ENCODE results near the gene SECTM1.
"Not testable (repeated sequence)": the region's sequence is repeated elsewhere in the genome, so short reads cannot be mapped to it uniquely, and the experiment has no call there.

SECTM1 gene

DNA sequence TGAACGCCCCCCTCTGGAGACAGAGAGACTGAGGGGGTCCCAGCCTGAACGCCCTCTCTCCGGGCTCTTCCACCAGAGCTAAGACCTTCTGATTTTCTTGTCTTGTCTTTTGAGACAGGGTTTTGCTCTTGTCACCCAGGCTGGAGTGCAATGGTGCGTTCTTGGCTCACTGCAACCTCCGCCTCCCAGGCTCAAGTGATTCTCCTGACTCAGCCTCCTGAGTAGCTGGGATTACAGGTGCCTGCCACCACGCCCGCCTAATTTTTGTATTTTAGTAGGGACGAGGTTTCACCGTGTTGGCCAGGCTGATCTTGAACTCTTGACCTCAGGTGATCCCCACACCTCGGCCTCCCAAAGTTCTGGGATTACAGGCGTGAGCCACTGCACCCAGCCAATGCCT lies 14.4 kb upstream of the SECTM1 start:
- DNase-seq (ENCODE audit: low read depth) = not testable (repeated sequence)

GRCh38 chr17:82346342-82347300 lies 13.1 kb upstream of the SECTM1 start:
- DNase-seq (ENCODE audit: low read depth) = no peak

GRCh38 chr17:82345151-82345976 lies 11.8 kb upstream of the SECTM1 start:
- no peak for DNase-seq (ENCODE audit: low read depth)

- DNase-seq (ENCODE audit: low read depth) = no peak
These were observed 10.8 kb upstream of the SECTM1 start for GRCh38 chr17:82344175-82344907.

GRCh38 chr17:82343560-82343959 lies 10.0 kb upstream of the SECTM1 start:
- no peak for DNase-seq (ENCODE audit: low read depth)

DNA sequence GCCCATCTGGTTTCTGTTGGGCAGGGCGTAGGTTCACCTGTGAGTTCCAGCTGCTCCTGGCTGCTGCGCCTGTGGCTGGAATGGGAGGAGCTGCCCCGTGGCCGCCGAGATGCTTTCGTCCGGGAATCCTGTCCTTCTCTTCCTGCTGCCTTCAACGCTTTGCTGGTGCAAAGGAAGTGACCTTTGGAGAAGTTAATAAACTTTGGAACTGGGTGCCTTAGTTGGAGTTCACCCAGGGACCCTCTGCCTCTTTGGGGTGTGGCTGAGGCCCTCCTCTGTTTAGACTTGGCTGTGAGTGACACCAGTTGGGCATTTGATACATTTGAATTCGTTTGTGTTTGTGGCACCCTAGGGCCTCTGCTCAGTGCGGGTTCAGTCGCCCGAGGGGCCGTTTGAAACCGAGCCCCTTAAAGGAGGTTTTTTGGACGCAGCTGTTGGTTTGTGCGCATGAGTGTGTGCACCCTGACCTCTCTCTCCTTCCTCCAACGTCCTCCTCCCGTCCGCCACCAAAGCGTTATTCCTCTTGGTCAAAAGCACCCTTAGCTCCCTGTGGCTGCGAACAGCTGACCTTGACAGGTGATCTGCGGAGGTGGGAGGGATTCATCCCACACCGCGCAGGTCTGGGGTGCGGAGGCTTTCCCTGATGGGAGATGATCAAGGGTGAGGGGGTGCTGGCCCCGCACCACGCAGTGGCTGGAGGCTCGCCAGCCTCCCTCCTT lies 9.0 kb upstream of the SECTM1 start:
- DNase-seq (ENCODE audit: low read depth) = no peak

DNA sequence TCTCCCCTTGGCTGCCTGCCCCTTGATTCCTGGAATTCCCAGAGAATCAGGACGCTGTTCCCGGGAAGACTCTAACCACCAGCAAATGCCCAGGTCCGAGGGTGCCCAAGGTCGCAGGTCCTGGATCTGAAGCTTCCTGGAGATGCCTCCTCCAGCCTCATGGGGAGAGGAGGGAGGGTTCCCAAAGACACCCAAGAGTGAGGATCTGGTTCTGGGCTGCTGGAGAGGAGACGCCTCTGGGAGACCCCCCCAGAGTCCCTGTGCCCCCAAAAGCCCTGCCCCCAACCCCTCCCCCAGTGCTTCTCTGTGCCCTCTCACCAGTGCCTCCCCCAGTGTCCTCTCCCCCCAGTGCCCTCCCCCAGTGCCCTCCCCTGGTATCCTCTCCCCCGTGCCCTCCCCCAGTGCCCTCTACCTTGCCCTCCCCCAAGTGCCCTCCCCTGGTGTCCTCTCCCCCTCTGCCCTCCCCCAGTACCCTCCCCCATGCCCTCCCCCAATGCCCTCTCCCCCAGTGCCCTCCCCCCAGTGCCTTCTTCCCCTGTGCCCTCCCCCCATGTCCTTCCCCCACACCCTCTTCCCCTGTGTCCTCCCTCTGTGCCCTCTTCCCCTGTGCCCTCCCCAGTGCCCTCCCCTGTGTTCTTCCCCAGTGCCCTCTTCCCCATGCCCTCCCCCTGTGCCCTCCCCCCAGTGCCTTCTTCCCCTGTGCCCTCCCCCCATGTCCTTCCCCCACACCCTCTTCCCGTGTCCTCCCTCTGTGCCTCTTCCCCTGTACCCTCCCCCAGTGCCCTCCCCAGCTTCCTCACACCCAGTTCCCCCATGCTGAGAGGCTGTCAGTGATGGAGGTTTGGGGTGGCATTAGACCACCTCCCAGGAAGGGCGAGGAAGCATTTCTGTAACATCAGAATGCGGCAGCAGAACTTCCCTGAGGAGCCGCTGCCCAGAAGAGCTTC lies 6.3 kb upstream of the SECTM1 start:
- no peak for DNase-seq (ENCODE audit: low read depth)

DNA sequence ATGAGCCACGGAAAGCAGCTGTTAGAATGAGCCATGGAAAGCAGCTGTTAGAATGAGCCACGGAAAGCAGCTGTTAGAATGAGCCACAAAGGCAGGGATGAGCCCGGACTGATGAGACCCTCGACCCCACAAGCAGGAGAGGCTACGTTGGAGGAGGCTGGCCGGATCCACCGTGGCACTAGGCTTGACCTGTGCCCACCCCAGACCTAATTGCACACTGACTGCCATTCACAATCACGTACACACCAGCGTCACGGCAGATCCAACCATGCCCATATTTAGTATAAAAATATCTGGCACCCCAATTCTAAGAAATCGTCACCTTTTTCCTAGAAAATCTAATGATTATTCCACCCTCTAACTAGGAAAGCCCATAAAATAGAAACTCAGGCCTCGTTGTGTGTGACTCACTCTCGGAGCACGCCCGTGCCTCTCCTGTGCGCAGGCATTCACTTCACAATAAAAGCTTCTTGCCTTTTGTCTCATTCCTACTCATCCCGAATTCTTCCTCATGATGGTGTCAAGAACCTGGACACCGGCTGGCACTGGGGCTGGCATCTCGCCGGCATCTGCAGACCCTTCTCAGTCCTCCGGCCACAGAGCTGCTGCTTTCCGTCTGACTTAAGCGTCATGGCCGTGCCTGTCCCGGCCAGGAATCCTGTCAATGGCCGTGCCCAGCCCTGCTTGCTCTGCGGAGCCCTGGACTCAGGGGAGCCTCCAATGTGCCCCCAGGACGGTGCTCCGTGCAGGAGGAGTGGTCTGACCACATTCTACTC lies 5.5 kb upstream of the SECTM1 start:
- DNase-seq (ENCODE audit: low read depth) = no peak

DNA sequence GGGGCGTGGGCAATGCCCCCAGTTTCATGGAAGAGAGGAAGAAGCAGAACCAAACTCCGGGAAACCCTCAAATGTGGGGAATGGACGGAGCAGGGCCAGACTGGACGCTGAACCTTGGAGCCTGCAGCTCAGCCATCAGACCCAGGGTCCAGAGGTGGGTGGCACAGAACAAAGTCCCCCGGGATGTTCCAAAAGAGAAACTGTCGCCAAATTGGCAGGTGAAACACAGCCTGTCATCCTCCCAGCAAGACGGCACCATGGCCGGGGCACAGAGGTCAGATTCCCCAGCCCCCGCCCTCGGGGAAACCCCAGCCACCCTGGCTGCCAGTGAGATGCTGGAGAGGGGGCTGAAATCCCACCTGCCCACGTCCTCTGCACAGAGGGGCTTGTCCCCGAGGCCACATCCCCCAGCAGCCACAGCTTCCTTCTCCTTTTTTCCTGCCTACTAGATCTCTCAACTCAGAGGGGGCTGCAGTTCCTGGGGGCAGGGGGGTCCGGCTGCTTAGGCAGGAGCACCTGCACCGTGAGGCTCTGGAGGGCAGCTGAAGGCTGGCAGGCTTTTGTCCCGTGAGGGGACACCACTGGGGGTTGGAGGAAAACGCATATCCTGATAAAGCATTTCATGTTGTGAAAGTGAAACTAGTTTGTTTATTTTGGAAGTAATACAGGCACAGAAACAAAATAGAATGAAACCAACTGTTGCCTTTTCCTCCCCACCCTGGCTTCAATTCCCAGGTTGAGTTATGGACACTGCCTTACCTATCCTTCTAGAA lies 1.2 kb upstream of the SECTM1 start:
- no peak for DNase-seq (ENCODE audit: low read depth)

DNA sequence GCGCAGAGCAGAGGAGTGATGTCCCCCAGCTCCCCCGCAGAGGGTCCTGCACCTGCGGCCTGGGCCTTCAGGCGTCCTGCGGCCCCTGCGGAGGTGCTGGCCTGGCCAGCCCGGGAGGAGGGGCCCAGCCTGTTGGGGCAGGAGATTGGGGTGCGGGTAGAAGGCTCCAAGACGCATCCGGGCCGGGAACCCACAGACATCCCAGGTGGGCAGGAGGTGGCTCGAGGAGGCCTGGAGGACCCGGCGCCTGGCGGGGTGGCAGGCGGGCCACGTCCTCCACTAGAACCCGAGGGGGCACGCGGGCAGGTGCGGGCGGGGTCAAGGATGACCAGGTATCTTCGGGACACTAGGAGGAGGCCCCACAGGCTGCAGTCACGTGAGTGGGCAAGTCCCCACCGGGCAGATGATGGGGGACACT lies 647 bp upstream of the SECTM1 start:
- DNase-seq (ENCODE audit: low read depth) = no peak

DNA sequence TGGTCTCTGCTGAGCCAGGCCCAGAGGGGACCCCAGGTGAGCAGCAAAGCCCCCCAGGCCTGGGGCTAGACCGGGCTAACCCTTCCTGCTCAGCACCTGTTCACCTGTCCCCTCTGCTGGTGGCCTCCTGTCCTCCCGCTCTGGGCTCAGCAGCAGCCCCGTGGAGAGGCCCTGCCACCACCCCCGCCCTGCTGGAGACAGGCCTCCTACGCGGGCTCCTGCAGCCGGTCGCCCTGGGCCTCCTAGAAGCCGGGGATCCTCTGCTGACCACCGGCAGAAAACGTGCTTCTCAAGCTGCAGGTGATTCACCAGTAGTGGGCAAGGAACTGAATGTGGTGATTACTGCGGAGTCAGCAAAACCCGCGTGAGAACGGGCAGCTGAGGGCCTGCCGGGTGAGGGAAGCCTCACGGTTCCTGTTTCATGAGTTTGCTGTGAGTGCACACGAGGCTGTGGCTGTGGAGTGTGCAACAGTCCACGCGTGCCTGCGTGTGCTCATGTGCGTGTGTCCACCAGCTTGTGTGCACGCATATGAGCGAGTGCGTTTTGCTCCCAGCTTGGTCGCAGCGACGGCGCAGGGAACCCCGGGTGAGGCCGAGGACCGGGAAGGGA lies 792 bp downstream of the SECTM1 start:
- DNase-seq (ENCODE audit: low read depth) = no peak

- DNase-seq (ENCODE audit: low read depth) = no peak
These were observed 2.1 kb downstream of the SECTM1 start for GRCh38 chr17:82331345-82331939.

DNA sequence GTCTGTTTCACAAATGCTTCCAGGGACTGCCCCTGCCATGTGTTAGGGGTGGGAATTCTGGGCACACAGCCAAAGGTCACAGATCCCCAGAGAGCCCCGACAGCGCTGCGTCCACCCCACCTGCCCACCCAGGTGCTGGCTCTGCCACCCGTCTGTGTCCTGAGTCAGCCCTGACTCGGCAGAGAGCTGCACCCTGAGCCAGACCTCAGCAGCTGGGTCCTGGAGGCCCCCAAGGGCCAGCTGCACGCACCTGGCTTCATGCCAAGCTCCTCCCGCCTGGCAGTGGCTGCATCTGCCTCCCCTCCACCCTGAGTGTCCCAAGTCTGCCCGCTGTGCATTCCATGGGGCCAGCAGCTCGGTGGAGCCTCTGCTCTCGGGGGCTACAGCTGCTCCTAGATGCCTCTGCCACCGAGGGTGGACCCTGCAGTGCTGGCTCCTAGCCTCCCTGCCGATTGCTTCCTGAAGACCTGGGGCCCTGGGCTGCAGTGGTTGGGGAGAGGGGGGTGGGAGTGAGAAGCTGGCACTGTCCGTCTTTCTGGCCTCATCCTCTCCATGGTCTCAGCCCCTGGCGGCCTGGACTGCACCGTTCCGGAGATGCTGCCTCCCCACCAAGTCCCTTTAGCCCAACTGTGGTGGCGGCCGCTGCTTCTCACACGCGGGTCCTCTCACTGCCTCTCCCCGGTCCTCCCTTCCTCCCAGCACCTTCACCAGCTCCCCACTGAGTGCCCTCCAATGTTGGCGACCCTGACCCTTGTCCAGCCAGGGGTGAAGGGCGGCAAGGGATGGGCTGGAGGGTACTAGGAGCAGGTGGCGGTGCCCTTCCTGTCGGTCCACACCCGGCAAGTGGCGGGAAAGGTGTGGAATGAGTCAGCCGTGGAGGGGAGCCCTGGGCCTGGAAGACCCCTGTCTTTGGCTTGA lies 3.0 kb downstream of the SECTM1 start:
- DNase-seq (ENCODE audit: low read depth) = no peak

- no peak for DNase-seq (ENCODE audit: low read depth)
These were observed 3.8 kb downstream of the SECTM1 start for GRCh38 chr17:82329683-82330321.

DNA sequence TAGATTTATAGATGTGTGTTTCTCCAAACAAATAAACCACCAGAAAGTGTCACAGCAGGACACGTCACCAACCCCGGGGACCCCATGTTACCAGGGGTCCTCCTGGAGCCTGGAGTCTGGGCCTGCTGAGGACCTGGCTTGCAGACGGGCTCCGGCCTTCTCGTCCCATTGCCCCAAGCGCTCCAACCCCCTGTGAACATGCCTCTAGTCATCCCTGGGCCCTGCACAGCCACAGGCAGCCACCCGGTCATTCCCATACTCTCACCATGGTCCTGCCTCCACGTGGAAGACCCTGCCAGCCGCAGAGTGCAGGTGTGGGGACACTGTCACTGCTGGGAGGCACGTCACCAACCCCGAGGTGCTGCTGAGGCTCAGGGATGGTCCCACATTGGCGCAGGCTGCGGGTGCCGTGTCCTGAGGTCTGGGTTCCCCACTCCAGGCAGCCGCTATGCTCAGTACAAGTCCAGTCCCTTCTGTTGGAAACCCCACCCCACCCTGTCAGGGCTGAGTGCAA lies 4.5 kb downstream of the SECTM1 start:
- no peak for DNase-seq (ENCODE audit: low read depth)

All from non-pigmented ciliary epithelial cell (primary cell).